Heart left ventricle (tissue), 13 donors: ENCODE data around the gene MGST3.

Experiments used
- POLR2A ChIP-seq, 2 donors: fragments of 450-650 bp; IDR thresholded peaks; one replicate each; pipeline ENCODE4 v1.6.1; 2017; ENCODE audit warnings: antibody characterized with exemption in 2 of 2, mild to moderate bottlenecking in 2 of 2, moderate library complexity in 2 of 2
- TF ChIP-seq, protein P1 (sequence below), 12 donors: fragments of 200-600 bp; sonication (generic) in 4 of 12; IDR thresholded peaks; one replicate each; pipeline versions ENCODE4 v1.5.0 to v1.8.0; 2018 to 2022; ENCODE audit warnings: antibody characterized with exemption in 12 of 12, mild to moderate bottlenecking in 5 of 12
- donor health status: ischemic (EF 13 %, LVEDD 7.1; RV severe dilation, severe dysfunction).
- donor health status: DM: no; HTN: yes; CAD: no.
- donor health status: DM: no; HTN: no; CAD: no.
- donor health status: ischemic (EF 25% LVEDD 6.9; RV normal size, moderate dysfunction).
- donor health status: ischemic (EF 25% LVEDD 5.7; RV mildly dilated, moderate dysfunction).
- donor health status: ischemic (EF 35%, LVEDD 5.7; RV mildly dilated, moderate dysfunction).
- donor health status: nonischemic (EF 11% LVEDD 7.7; RV severe dilation, severe dysfunction).
- donor health status: DM: yes; HTN: yes; CAD: no.
- donor health status: PGD.
- donor health status: ischemic (EF 29% LVEDD 5.4; RV normal size, mild dysfunction).
- donor health status: nonischemic (EF 23%, LVEDD 6.1; RV moderate dilation, normal function).

DNA sequence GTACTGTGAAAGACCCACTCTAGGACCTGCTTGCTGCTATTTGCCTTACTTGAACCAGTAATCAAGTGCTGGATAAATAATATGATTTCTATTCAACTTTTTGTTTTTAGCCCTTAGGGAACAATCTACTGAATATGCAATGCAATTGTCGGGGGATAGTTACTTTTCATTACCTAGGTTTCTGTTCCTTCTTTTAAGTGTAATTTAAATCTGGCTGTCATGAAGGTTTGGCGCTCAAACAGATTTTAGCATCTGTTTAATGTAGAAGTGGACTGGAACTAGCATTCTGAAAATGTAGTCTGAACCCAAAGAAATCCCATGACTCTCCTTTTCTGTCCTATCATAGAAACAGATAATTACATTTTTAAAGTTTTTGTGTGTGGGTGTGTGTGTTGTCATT is 4.8 kb downstream of the MGST3 start:
- TF ChIP-seq, protein P1, sequence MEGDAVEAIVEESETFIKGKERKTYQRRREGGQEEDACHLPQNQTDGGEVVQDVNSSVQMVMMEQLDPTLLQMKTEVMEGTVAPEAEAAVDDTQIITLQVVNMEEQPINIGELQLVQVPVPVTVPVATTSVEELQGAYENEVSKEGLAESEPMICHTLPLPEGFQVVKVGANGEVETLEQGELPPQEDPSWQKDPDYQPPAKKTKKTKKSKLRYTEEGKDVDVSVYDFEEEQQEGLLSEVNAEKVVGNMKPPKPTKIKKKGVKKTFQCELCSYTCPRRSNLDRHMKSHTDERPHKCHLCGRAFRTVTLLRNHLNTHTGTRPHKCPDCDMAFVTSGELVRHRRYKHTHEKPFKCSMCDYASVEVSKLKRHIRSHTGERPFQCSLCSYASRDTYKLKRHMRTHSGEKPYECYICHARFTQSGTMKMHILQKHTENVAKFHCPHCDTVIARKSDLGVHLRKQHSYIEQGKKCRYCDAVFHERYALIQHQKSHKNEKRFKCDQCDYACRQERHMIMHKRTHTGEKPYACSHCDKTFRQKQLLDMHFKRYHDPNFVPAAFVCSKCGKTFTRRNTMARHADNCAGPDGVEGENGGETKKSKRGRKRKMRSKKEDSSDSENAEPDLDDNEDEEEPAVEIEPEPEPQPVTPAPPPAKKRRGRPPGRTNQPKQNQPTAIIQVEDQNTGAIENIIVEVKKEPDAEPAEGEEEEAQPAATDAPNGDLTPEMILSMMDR (IDR thresholded peaks at IDR 0.05) = no peak
- TF ChIP-seq POLR2A (IDR thresholded peaks at IDR 0.05) = no peak
